Chondrocyte (in vitro differentiated cells): ENCODE measurements around the gene BICD1. TPM values are rescaled to one million over a fixed set of nuclear protein-coding genes. Genes with fewer than 3 reads are reported as not detected.

Source experiments
- DNase-seq: peaks from one replicate; pipeline ENCODE4 v3.0.0; 2021; ENCODE audit warnings: mixed read lengths, low spot score
- H3K27ac Mint-ChIP-seq: one replicate; pipeline ENCODE4 v1.8.0; 2021; ENCODE audit warnings: mild to moderate bottlenecking, moderate library complexity, mixed read lengths; ENCODE audit not compliant: unreplicated experiment
- H3K27me3 Mint-ChIP-seq: 2 replicates; pipeline ENCODE4 v1.8.0; 2021; ENCODE audit warnings: low read depth, mixed read lengths
- H3K36me3 Mint-ChIP-seq: 2 replicates; pipeline ENCODE4 v1.8.0; 2021; ENCODE audit warnings: low read depth, mixed read lengths
- H3K4me1 Mint-ChIP-seq: 2 replicates; pipeline ENCODE4 v1.8.0; 2021; ENCODE audit warnings: low read depth, mild to moderate bottlenecking, mixed read lengths
- H3K4me3 Mint-ChIP-seq: one replicate; pipeline ENCODE4 v1.8.0; 2021; ENCODE audit warnings: mild to moderate bottlenecking, moderate library complexity, mixed read lengths; ENCODE audit not compliant: unreplicated experiment
- H3K9me3 Mint-ChIP-seq: 2 replicates; pipeline ENCODE4 v1.8.0; 2021; ENCODE audit warnings: low read depth, mixed read lengths
- total RNA-seq: library from RNA; stranded (reverse); gene quantifications from 3 replicates; pipeline ENCODE4 v1.2.1, GENCODE V29; 2021
- TF ChIP-seq, protein P1 (sequence below): fragments of 200-600 bp; sonication (generic); IDR thresholded peaks from 2 replicates; pipeline ENCODE4 v1.5.0; 2021; ENCODE audit warnings: antibody characterized with exemption, mild to moderate bottlenecking, moderate library complexity

The BICD1 gene
- total RNA-seq, 1 donor from 2014 or later: 30.5 TPM

GRCh38 chr12:32205731-32206130 lies 99.1 kb downstream of the BICD1 start:
- Mint-ChIP-seq H3K27me3 (no peaks in the 10 kb centered on the region), H3K4me3 (no peak overlapping the region), H3K9me3 (peaks cover 3% of the 10 kb centered on the region), H3K27ac (no peak overlapping the region), H3K4me1 (peaks cover 13% of the 10 kb centered on the region), H3K36me3 (peaks cover 2% of the 10 kb centered on the region)
- TF ChIP-seq, protein P1, sequence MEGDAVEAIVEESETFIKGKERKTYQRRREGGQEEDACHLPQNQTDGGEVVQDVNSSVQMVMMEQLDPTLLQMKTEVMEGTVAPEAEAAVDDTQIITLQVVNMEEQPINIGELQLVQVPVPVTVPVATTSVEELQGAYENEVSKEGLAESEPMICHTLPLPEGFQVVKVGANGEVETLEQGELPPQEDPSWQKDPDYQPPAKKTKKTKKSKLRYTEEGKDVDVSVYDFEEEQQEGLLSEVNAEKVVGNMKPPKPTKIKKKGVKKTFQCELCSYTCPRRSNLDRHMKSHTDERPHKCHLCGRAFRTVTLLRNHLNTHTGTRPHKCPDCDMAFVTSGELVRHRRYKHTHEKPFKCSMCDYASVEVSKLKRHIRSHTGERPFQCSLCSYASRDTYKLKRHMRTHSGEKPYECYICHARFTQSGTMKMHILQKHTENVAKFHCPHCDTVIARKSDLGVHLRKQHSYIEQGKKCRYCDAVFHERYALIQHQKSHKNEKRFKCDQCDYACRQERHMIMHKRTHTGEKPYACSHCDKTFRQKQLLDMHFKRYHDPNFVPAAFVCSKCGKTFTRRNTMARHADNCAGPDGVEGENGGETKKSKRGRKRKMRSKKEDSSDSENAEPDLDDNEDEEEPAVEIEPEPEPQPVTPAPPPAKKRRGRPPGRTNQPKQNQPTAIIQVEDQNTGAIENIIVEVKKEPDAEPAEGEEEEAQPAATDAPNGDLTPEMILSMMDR: no peak
- no peak for DNase-seq

GRCh38 chr12:32208355-32208754 lies 101.7 kb downstream of the BICD1 start:
- TF ChIP-seq, protein P1: no peak
- H3K4me1 Mint-ChIP-seq: peaks cover 4% of the 10 kb centered on the region
- no peak overlapping the region for H3K27ac Mint-ChIP-seq
- no peak for DNase-seq
- peaks cover 2% of the 10 kb centered on the region for H3K36me3 Mint-ChIP-seq
- H3K27me3 Mint-ChIP-seq: no peaks in the 10 kb centered on the region
- peaks cover 3% of the 10 kb centered on the region for H3K9me3 Mint-ChIP-seq
- H3K4me3 Mint-ChIP-seq: no peak overlapping the region

GRCh38 chr12:32211066-32211899 lies 104.6 kb downstream of the BICD1 start:
- H3K9me3 Mint-ChIP-seq: no peaks in the 10 kb centered on the region
- no peaks in the 10 kb centered on the region for H3K36me3 Mint-ChIP-seq
- H3K4me1 Mint-ChIP-seq: peaks cover 4% of the 10 kb centered on the region
- no peak overlapping the region for H3K27ac Mint-ChIP-seq
- TF ChIP-seq, protein P1: no peak
- H3K4me3 Mint-ChIP-seq: no peak overlapping the region
- no peaks in the 10 kb centered on the region for H3K27me3 Mint-ChIP-seq
- DNase-seq: no peak

DNA sequence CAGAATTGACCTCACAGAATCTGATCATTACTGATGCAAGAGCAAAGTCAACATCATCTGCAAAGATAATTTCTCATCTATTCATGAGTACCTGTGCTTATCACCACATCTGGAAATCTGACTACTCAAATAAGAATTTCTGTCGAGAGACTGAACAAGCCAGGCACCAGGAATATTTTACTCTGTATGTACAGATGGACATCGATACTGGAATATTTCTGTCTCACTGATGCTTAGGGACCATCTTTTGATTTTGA lies 105.2 kb downstream of the BICD1 start:
- Mint-ChIP-seq H3K4me1 (peaks cover 4% of the 10 kb centered on the region), H3K27me3 (no peaks in the 10 kb centered on the region), H3K4me3 (no peak overlapping the region), H3K27ac (no peak overlapping the region), H3K36me3 (peaks cover 2% of the 10 kb centered on the region), H3K9me3 (no peaks in the 10 kb centered on the region)
- no peak for DNase-seq
- TF ChIP-seq, protein P1: no peak

- Mint-ChIP-seq H3K27me3 (no peaks in the 10 kb centered on the region), H3K27ac (no peak overlapping the region), H3K4me1 (no peaks in the 10 kb centered on the region), H3K36me3 (peaks cover 12% of the 10 kb centered on the region), H3K9me3 (no peaks in the 10 kb centered on the region), H3K4me3 (no peak overlapping the region)
- DNase-seq: no peak
- TF ChIP-seq, protein P1: no peak
Measured at GRCh38 chr12:32214723-32215122, 108.1 kb downstream of the BICD1 start.
